GM18870 (cell line): ENCODE results near the gene PLXND1.

Source experiments
- ATAC-seq: cut with Tn5 transposase; IDR thresholded peaks from one replicate; pipeline ENCODE4 v1.9.1; 2021; ENCODE audit warnings: moderate library complexity; ENCODE audit not compliant: unreplicated experiment

Gene PLXND1

GRCh38 chr3:129602730-129603560 is 3.5 kb downstream of the PLXND1 start:
- ATAC-seq, result no peak

- ATAC-seq, result no peak
These were observed 4.2 kb downstream of the PLXND1 start for GRCh38 chr3:129602309-129602708.

- ATAC-seq, result no peak
These were observed 4.8 kb downstream of the PLXND1 start for GRCh38 chr3:129601713-129602112.

DNA sequence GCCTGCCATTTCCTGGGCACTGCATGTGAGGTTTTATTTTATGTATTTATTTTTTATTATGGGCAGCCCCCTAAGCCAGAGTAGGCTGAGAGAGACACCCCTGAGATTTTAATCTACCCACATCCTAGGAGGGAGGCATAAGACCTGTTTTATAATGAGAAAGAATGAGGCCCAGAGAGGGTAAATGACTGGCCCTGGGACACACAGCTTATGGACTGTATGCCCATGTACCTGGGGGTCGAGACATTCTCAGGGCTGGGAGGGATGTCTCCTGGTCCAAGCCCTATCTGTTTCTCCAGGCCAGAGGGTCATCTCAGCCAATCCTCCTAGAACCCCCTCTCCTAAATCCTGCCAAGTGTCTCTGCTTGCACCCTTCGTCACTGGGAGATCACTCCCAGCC is 6.1 kb downstream of the PLXND1 start:
- no peak for ATAC-seq

GRCh38 chr3:129599607-129600006 is 6.9 kb downstream of the PLXND1 start:
- ATAC-seq, result no peak

GRCh38 chr3:129599073-129599472 is 7.4 kb downstream of the PLXND1 start:
- ATAC-seq, result no peak

- no peak for ATAC-seq
These were observed 8.0 kb downstream of the PLXND1 start for GRCh38 chr3:129598484-129598883.

DNA sequence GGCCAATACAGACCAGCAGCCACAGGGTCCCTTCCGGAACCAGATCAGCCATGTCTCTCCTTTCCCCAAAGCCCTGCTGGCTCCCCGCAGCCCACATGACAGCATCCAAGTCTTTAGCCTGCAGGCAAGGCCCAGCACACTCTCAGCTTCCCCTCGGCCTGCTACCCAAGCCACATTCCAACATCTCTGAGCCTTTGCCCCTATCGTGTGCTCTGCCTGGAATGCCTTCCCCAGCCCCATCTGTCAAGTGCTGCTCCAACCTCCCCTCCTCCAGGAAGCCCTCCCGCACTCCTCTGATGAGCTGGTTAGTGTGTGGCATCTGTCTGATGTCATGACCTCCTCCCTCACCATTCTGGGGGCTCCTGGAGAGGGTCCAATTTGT is 8.5 kb downstream of the PLXND1 start:
- no peak for ATAC-seq

DNA sequence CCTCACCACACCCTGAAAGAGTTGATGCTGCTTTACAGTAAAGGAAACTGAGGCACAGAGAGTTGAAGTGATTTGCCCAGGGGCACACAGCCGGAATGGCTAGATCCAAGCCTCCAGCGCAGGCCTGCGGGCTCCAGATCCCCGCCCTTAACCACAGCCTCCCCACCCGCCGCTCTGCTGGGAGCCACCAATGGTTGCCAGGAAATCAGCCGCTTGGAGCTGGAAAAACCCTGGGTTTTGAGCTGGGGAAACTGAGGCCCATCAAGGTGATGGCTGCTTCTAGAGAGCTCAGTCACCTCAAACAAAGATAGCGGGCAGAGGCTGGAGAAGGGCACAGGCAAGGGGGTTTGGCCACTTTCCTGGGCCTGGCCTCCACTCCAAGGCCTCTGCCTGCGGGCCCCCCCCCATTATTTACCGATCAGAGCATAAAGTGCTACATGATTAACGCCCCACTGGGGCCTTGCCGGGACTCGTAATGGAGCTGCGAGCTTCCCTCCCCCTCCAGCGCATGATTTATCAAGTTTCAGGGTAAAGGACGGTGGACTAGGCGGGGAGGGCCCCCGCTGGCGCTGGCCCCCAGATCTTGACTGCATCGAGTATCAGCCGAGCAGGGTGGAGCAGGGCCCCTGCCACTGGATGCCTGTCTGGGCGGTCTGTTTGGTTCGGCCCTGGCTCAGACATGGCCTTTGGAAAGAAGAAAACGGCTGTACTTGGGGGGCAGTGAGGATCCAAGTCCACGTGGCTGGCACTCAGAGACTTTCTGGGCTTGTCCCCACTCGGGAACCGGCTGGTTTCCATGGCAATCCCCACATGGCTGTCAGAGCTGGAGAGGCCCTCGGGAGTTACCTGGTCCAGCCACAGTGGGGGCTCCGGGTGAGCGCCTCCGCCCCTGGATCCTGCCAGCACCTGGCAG is 9.1 kb downstream of the PLXND1 start:
- ATAC-seq, result no peak

GRCh38 chr3:129596194-129597086 is 10.0 kb downstream of the PLXND1 start:
- ATAC-seq, result no peak

DNA sequence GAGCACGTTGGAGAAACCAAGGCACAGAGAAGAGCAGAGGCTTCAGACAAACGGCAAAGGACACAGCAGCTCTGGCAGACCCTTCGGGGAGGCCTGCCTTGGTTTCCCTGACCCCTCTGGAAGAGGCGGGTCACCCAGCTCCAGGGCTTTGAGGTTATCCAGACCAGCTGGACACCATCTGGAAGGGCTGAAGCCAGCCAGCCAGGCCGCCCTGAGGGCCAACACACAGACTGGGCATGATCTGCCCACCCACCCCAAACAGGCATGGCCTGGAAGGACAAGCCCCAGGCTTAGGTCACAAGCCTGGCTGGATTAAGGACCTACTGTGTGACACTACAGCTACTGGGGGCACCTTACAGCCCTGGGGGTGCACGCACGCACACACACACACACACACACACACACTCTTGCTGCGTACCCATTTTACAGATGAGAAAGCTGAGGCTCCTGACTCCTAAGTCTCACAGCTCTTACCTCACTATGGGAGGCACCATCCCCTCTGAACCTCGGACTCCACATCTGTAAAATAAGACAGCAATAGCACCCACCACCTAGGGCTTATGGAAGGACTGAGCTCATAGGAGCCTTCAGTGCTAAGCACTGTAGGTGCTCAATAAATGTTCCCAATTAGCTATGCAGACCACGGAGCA is 10.8 kb downstream of the PLXND1 start:
- ATAC-seq, result no peak

- no peak for ATAC-seq
These were observed 11.5 kb downstream of the PLXND1 start for GRCh38 chr3:129594907-129595390.

DNA sequence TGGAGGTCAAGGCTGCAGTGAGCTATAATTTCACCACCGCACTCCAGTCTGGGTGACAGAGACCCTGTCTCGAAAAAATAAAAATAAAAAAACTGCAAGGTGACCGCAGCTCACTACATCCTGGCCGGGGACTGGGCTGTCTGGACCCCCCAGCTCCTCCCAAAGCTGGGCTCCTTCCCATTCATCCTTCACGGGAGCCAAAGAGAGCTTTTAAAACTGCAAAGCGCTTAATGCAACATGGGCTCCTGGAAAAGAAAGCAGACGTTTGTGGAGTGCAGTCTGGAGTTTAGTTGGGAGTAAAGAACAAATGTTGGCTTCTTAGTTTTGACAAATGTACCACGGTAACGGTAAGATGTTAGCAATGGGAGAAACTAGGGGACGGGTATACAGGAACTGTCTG is 12.1 kb downstream of the PLXND1 start:
- ATAC-seq, result no peak

DNA sequence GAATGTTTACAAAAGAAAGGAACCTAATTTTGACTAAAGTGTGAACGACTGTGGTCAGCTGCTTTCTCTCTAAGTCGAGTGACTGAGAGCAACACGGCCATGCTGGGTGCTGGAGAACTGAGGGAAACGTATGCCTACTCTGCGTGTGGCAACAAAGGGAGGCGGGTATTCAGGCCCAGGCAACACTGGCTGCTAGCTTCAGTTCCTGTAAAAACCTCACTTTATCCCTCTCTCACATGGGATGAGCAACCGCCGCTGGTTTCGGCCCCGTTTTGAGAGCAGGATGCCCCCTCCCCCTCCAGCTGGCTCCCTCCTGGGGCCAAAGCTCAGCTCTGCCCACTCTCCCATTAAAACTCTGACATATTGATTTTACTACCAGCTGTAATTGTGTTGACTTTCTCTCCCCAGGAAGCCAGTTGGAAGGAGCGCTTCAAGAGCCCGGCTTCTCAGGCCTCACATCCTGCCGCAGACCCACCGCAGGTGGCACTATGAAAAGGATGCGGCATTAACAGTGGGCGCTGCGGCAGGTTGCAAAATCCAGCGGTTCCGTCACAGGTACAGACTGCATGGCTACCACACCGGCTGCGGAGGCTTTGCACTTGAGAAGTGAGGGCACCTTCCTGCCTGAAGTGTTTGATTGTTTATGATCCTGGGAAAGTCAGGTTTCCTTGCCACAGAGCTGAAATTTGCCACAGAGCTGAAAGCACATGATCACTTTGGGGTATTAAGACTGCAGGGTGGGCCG is 12.7 kb downstream of the PLXND1 start:
- no peak for ATAC-seq

DNA sequence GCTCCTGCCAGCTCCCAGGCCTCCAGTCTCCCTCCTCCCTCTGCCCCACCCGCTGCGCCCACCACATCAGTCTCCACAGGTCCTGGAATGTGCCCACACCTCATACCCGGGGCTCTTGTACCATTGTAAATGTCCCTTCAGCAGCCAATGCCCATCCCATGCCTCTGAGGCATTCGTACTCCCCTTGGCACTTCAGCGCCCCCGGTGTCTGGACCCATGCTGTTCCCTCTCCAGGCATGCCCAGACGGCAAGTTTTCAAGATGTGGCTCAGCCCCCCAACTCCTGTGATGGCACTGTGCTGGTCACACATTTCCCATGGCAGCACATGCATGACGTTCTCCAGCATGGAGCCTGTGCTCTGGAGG is 13.3 kb downstream of the PLXND1 start:
- ATAC-seq, result no peak

- ATAC-seq, result no peak
These were observed 13.9 kb downstream of the PLXND1 start for GRCh38 chr3:129592381-129593131.

DNA sequence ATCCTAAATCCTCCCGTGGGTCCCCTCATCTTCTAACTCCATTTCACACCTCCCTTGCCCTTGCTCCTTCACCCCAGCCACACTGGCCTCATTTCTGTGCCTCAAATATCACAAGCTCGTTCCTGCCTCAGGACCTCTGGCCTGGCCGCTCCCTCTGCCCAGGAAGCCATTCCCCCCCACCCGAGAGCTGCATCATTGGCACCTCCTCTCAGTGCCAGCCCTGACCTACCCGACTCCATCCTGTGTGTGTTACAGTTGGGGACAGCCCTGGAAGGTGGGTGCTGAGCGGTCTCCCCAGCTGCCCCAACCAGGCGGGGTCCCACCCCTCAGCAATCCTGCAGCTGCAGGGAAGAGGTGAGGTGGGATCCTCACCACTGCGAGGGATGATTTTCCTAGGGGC is 14.5 kb downstream of the PLXND1 start:
- ATAC-seq, result no peak

GRCh38 chr3:129590215-129590614 is 16.3 kb downstream of the PLXND1 start:
- no peak for ATAC-seq
